ENCODE results near the gene CD80.

The CD80 gene

GRCh38 chr3:119579366-119580066, 20.1 kb upstream of the CD80 start, which contains the start of gene ADPRH:
ADPRH (plus strand) TSS chr3:119579492; CDS start chr3:119582170, 2,678 bp downstream.
- H3K4me1 Mint-ChIP-seq: peaks cover 17% of the 10 kb centered on the region
- H3K27me3 Mint-ChIP-seq (ENCODE audit: low read depth): no peaks in the 10 kb centered on the region
- peak within 1 kb of the TSS; percentile 92 to 97 (median 95) for H3K4me3 Mint-ChIP-seq
- H3K36me3 Mint-ChIP-seq (ENCODE audit: low read depth): no peaks in the 10 kb centered on the region
- TF ChIP-seq, protein P1, sequence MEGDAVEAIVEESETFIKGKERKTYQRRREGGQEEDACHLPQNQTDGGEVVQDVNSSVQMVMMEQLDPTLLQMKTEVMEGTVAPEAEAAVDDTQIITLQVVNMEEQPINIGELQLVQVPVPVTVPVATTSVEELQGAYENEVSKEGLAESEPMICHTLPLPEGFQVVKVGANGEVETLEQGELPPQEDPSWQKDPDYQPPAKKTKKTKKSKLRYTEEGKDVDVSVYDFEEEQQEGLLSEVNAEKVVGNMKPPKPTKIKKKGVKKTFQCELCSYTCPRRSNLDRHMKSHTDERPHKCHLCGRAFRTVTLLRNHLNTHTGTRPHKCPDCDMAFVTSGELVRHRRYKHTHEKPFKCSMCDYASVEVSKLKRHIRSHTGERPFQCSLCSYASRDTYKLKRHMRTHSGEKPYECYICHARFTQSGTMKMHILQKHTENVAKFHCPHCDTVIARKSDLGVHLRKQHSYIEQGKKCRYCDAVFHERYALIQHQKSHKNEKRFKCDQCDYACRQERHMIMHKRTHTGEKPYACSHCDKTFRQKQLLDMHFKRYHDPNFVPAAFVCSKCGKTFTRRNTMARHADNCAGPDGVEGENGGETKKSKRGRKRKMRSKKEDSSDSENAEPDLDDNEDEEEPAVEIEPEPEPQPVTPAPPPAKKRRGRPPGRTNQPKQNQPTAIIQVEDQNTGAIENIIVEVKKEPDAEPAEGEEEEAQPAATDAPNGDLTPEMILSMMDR (IDR thresholded peaks at IDR 0.05; ENCODE audit: unreplicated experiment in 3 of 3): no peak
- H3K27ac Mint-ChIP-seq: peak within 1 kb of the TSS; percentile 97 to 100 (median 99)
- H3K9me3 Mint-ChIP-seq: no peaks in the 10 kb centered on the region

DNA sequence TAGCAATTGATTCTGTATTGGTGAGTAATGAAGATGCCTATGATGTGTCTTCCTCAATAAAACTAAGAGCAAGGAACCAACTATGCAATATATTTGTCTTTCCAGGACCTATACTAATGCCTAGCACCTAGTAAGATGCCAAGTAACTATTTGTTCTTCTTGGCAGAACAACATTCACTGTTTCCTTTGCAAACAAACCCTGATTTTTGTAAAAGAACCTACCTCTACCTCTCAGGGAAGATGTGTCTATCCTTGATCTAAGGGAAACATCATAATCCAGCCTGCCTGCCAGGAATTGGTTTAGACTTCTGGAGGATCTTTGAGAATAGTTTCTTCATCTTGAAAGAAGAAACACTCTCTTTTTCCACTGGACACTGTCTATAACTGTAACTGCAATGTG, 16.1 kb upstream of the CD80 start:
- TF ChIP-seq, protein P1 (IDR thresholded peaks at IDR 0.05; ENCODE audit: unreplicated experiment in 3 of 3): no peak
- Mint-ChIP-seq H3K4me3 (no peak overlapping the region), H3K27me3 (ENCODE audit: low read depth) (no peaks in the 10 kb centered on the region), H3K9me3 (no peaks in the 10 kb centered on the region), H3K27ac (no peak overlapping the region), H3K36me3 (ENCODE audit: low read depth) (no peaks in the 10 kb centered on the region), H3K4me1 (peaks cover 15% of the 10 kb centered on the region)

- no peaks in the 10 kb centered on the region for H3K27me3 Mint-ChIP-seq (ENCODE audit: low read depth)
These were observed 12.3 kb upstream of the CD80 start for GRCh38 chr3:119571688-119572087.

GRCh38 chr3:119571230-119571629, 11.8 kb upstream of the CD80 start:
- Mint-ChIP-seq H3K27ac (no peak overlapping the region), H3K36me3 (ENCODE audit: low read depth) (no peaks in the 10 kb centered on the region), H3K9me3 (no peaks in the 10 kb centered on the region), H3K4me3 (no peak overlapping the region), H3K27me3 (ENCODE audit: low read depth) (no peaks in the 10 kb centered on the region), H3K4me1 (no peaks in the 10 kb centered on the region)
- TF ChIP-seq, protein P1 (IDR thresholded peaks at IDR 0.05; ENCODE audit: unreplicated experiment in 3 of 3): no peak

More at GRCh38 chr3:119571688-119572087, 12.3 kb upstream of the CD80 start:
- TF ChIP-seq, protein P1 (IDR thresholded peaks at IDR 0.05; ENCODE audit: unreplicated experiment in 3 of 3): no peak
- no peak overlapping the region for H3K27ac Mint-ChIP-seq
- no peaks in the 10 kb centered on the region for H3K9me3 Mint-ChIP-seq
- no peak overlapping the region for H3K4me3 Mint-ChIP-seq
- no peaks in the 10 kb centered on the region for H3K4me1 Mint-ChIP-seq
- H3K36me3 Mint-ChIP-seq (ENCODE audit: low read depth): no peaks in the 10 kb centered on the region

GRCh38 chr3:119570229-119570628, 10.8 kb upstream of the CD80 start:
- no peaks in the 10 kb centered on the region for H3K9me3 Mint-ChIP-seq

More at GRCh38 chr3:119570229-119570628, 10.8 kb upstream of the CD80 start:
- no peaks in the 10 kb centered on the region for H3K36me3 Mint-ChIP-seq (ENCODE audit: low read depth)
- TF ChIP-seq, protein P1 (IDR thresholded peaks at IDR 0.05; ENCODE audit: unreplicated experiment in 3 of 3): no peak
- H3K27me3 Mint-ChIP-seq (ENCODE audit: low read depth): no peaks in the 10 kb centered on the region
- H3K4me1 Mint-ChIP-seq: no peaks in the 10 kb centered on the region
- H3K27ac Mint-ChIP-seq: no peak overlapping the region
- H3K4me3 Mint-ChIP-seq: no peak overlapping the region

Data from nephron (organoid).